HepG2 (cell line): ENCODE results near the gene ZDHHC18. TPM values are rescaled to one million over a fixed set of nuclear protein-coding genes. Genes with fewer than 3 reads are reported as not detected.

Experiments
- ATAC-seq: fragments of 200-7000 bp; cut with Tn5 transposase; 3 replicates; pipeline ENCODE4 v1.9.1; 2020; ENCODE audit warnings: mild to moderate bottlenecking, moderate library complexity
- BruUV-seq: library from RNA; stranded (reverse); fragments of 400-500 nt; replicated peaks from 2 replicates; lab custom pipeline; 2021; lab: Mats Ljungman, UMichigan
- CTCF ChIA-PET: fragments of 300-600 bp; formaldehyde crosslinking; extraction: SDS; loops from one replicate; lab custom pipeline; 2021; ENCODE audit warnings: low total read pairs, inconsistent platforms, low intra/inter-chr PET ratio; lab: Yijun Ruan, JAX
- POLR2A ChIA-PET: fragments of 350-600 bp; sonication (Branson Sonifier 250); formaldehyde crosslinking; loops from one replicate; lab custom pipeline; 2020; ENCODE audit warnings: antibody characterized with exemption, inconsistent platforms; lab: Yijun Ruan, JAX
- DNase-seq: peaks from one replicate; pipeline ENCODE4 v3.0.0-alpha.2; 2015; ENCODE audit warnings: low spot score
- FAIRE-seq: peaks from 3 replicates; lab custom pipeline; 2011; peaks lifted over from hg19 to GRCh38; lab: Jason Lieb, UNC
- H2AFZ ChIP-seq: one replicate; pipeline ENCODE4 v1.6.1; 2011; ENCODE audit warnings: low read length, inconsistent platforms
- H3K27ac ChIP-seq: fragments of 300-600 bp; 3 replicates; pipeline ENCODE4 v1.8.0; 2011; ENCODE audit warnings: mixed run types, mild to moderate bottlenecking, mixed read lengths, low read length, inconsistent platforms; ENCODE audit not compliant: insufficient read depth; ENCODE audit errors: extremely low read length
- H3K27me3 ChIP-seq, 2 experiments: fragments of 200-600 bp in 1 of 2; 2 replicates in 1 of 2; 3 replicates in 1 of 2; pipeline versions ENCODE4 v1.6.0 to v1.8.0; 2011; ENCODE audit warnings: low read length in 2 of 2, mild to moderate bottlenecking in 2 of 2, moderate library complexity in 2 of 2, inconsistent platforms in 1 of 2; ENCODE audit not compliant: insufficient read depth in 2 of 2, control insufficient read depth in 1 of 2
- H3K36me3 ChIP-seq, 2 experiments: fragments of 200-600 bp in 1 of 2; replicated peaks in 1 of 2; 2 replicates in 1 of 2; 3 replicates in 1 of 2; pipeline versions ENCODE4 v1.5.1 to v1.8.0; 2011; ENCODE audit warnings: low read length in 2 of 2, inconsistent platforms in 1 of 2; ENCODE audit not compliant: insufficient read depth in 2 of 2, control insufficient read depth in 1 of 2
- H3K4me1 ChIP-seq: 2 replicates; pipeline ENCODE4 v1.5.1; 2012; ENCODE audit warnings: low read length, inconsistent platforms; ENCODE audit not compliant: insufficient read depth
- H3K4me2 ChIP-seq: 2 replicates; pipeline ENCODE4 v1.6.0; 2011; ENCODE audit warnings: low read depth, low read length, inconsistent platforms
- H3K4me3 ChIP-seq, 3 experiments: fragments of 200-600 bp in 1 of 3; sonication (generic), shearing (Covaris generic) in 1 of 3; replicated peaks in 1 of 3; 2 replicates each; pipeline ENCODE4 v1.5.1; 2011 to 2016; ENCODE audit warnings: low read length in 3 of 3, inconsistent platforms in 2 of 3, low read depth in 2 of 3, mild to moderate bottlenecking in 2 of 3, control low read depth in 1 of 3, mixed read lengths in 1 of 3; ENCODE audit not compliant: insufficient read depth in 1 of 3
- H3K79me2 ChIP-seq: one replicate; pipeline ENCODE4 v1.6.1; 2011; ENCODE audit warnings: low read length, inconsistent platforms; ENCODE audit not compliant: insufficient read depth
- H3K9ac ChIP-seq: 2 replicates; pipeline ENCODE4 v1.6.0; 2011; ENCODE audit warnings: mild to moderate bottlenecking, low read depth, low read length, inconsistent platforms; ENCODE audit not compliant: insufficient read depth
- H3K9me3 ChIP-seq: 2 replicates; pipeline ENCODE4 v1.5.1; 2012; ENCODE audit warnings: mild to moderate bottlenecking, low read length
- H4K20me1 ChIP-seq: 2 replicates; pipeline ENCODE4 v1.6.0; 2011; ENCODE audit warnings: inconsistent platforms, mild to moderate bottlenecking, low read length, moderate library complexity; ENCODE audit not compliant: insufficient read depth
- KLF11 ChIP-seq: IDR thresholded peaks from 2 replicates; pipeline ENCODE4 v1.6.1; 2016; ENCODE audit warnings: missing compliant biosample characterization
- MAF1 ChIP-seq: sonication (generic); formaldehyde crosslinking; IDR thresholded peaks from 2 replicates; pipeline ENCODE4 v1.5.0; 2020; ENCODE audit warnings: missing genetic modification reagents, borderline replicate concordance
- MEIS1 ChIP-seq: sonication (generic); formaldehyde crosslinking; IDR thresholded peaks from 2 replicates; pipeline ENCODE4 v1.9.0; 2021; ENCODE audit warnings: mild to moderate bottlenecking, missing genetic modification reagents, moderate library complexity, borderline replicate concordance
- NFE2 ChIP-seq: sonication (generic); formaldehyde crosslinking; IDR thresholded peaks from 2 replicates; pipeline ENCODE4 v1.4.0; 2020; ENCODE audit warnings: missing genetic modification reagents
- NKX3-1 ChIP-seq: sonication (generic); formaldehyde crosslinking; IDR thresholded peaks from 2 replicates; pipeline ENCODE4 v1.5.0; 2020; ENCODE audit warnings: missing genetic modification reagents
- NRL ChIP-seq: sonication (generic); formaldehyde crosslinking; IDR thresholded peaks from 2 replicates; pipeline ENCODE4 v1.5.0; 2020; ENCODE audit warnings: missing genetic modification reagents, mild to moderate bottlenecking, moderate library complexity, borderline replicate concordance
- SMAD1 ChIP-seq: sonication (generic); formaldehyde crosslinking; IDR thresholded peaks from 2 replicates; pipeline ENCODE4 v1.4.0; 2020; ENCODE audit warnings: missing genetic modification reagents, low read depth, mild to moderate bottlenecking, borderline replicate concordance
- SMARCC2 ChIP-seq: fragments of 450-650 bp; IDR thresholded peaks from 2 replicates; pipeline ENCODE4 v1.6.1; 2017; ENCODE audit warnings: antibody characterized with exemption, mild to moderate bottlenecking
- SMC3 ChIP-seq: IDR thresholded peaks from 2 replicates; pipeline ENCODE4 v1.6.1; 2011; ENCODE audit warnings: low read length, improper control_type of control experiment
- SP140L ChIP-seq: sonication (generic); formaldehyde crosslinking; IDR thresholded peaks from 2 replicates; pipeline ENCODE4 v1.4.0; 2020; ENCODE audit warnings: missing genetic modification reagents, borderline replicate concordance
- ZBTB21 ChIP-seq: sonication (generic); formaldehyde crosslinking; IDR thresholded peaks from 2 replicates; pipeline ENCODE4 v1.4.0; 2020; ENCODE audit warnings: missing genetic modification reagents
- ZFP62 ChIP-seq: sonication (generic); formaldehyde crosslinking; IDR thresholded peaks from 2 replicates; pipeline ENCODE4 v1.4.0; 2020; ENCODE audit warnings: missing genetic modification reagents
- ZMYM3 ChIP-seq: sonication (generic); formaldehyde crosslinking; IDR thresholded peaks from 2 replicates; pipeline ENCODE4 v1.5.1; 2020; ENCODE audit warnings: mild to moderate bottlenecking, missing genetic modification reagents
- ZNF143 ChIP-seq: sonication (generic); formaldehyde crosslinking; IDR thresholded peaks from 2 replicates; pipeline ENCODE4 v1.4.0; 2020; ENCODE audit warnings: missing genetic modification reagents
- ZNF251 ChIP-seq: sonication (generic); formaldehyde crosslinking; IDR thresholded peaks from 2 replicates; pipeline ENCODE4 v1.9.0; 2021; ENCODE audit warnings: mild to moderate bottlenecking, missing genetic modification reagents
- ZSCAN30 ChIP-seq: sonication (generic); formaldehyde crosslinking; IDR thresholded peaks from 2 replicates; pipeline ENCODE4 v1.5.0; 2020; ENCODE audit warnings: mild to moderate bottlenecking, missing genetic modification reagents
- WGBS: methylation state at CpG from one replicate; pipeline ENCODE4 v1.1.6; 2017; ENCODE audit warnings: low lambda C conversion rate; 5-methylcytosine and 5-hydroxymethylcytosine counted together
- in situ Hi-C: cut with HindIII; loops from 2 replicates; pipeline ENCODE4 v1.10.0; 2017; ENCODE audit warnings: low pct_unique_long_range_greater_than_20kb; ENCODE audit not compliant: extremely low pct_ligation_motif_present
- intact Hi-C: fragments of 100-400 bp; cut with micrococcal nuclease; formaldehyde crosslinking; loops from one replicate; pipeline ENCODE4 v1.10.0; 2022; ENCODE audit not compliant: unreplicated experiment
- polyA plus RNA-seq, 8 experiments: library from polyadenylated mRNA; depleted of rRNA in 3 of 8; stranded (reverse) in 7 of 8; unstranded in 1 of 8; fragments of >200 nt; fragmentation: Illumina TruSeq in 4 of 8; extraction: Trizol in 4 of 8; gene quantifications; 2 replicates each; pipeline versions ENCODE4 v1.2.1 to v1.2.3, GENCODE V29; 2011 to 2016; ENCODE audit warnings: low read depth in 4 of 8, missing spikeins in 1 of 8, mixed read lengths in 1 of 8; ENCODE audit not compliant: insufficient read depth in 1 of 8
- total RNA-seq, 5 experiments: library from RNA; depleted of rRNA; stranded (reverse); fragments of >200 nt; fragmentation: Illumina TruSeq; extraction: Trizol; gene quantifications; 2 replicates each; pipeline ENCODE4 v1.2.3, GENCODE V29; 2016; ENCODE audit warnings: low read depth in 1 of 5
- TF ChIP-seq, protein P1 (sequence below): sonication (generic); formaldehyde crosslinking; IDR thresholded peaks from 2 replicates; pipeline ENCODE4 v1.5.1; 2020; ENCODE audit warnings: mild to moderate bottlenecking, missing genetic modification reagents, moderate library complexity
- TF ChIP-seq, protein P2 (sequence below): sonication (generic); formaldehyde crosslinking; IDR thresholded peaks from 2 replicates; pipeline ENCODE4 v1.5.0; 2020; ENCODE audit warnings: mild to moderate bottlenecking, missing genetic modification reagents, moderate library complexity

ZDHHC18 gene
- total and polyA plus RNA-seq, 2 of the 13 experiments (the other 11 are each of a cell fraction or from before 2014, with no cell fraction given): 13.2 to 35.3 TPM

DNA sequence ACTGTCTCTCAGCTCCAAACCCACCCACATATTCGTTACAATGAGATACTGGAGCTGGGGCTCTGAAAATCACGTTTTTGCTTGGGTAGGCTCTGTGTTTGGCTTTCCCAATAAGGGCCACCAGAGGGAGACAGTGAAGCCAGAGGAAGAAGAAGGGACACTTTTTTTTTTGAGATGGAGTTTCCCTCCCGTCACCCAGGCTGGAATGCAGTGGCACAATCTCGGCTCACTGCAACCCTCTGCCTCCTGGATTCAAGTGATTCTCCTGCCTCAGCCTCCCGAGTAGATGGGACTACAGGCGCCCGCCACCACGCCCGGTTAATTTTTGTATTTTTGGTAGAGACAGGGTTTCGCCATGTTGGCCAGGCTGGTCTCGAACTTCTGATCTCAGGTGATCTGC lies 16.4 kb upstream of the ZDHHC18 start (continued):
- TF ChIP-seq, protein P1, sequence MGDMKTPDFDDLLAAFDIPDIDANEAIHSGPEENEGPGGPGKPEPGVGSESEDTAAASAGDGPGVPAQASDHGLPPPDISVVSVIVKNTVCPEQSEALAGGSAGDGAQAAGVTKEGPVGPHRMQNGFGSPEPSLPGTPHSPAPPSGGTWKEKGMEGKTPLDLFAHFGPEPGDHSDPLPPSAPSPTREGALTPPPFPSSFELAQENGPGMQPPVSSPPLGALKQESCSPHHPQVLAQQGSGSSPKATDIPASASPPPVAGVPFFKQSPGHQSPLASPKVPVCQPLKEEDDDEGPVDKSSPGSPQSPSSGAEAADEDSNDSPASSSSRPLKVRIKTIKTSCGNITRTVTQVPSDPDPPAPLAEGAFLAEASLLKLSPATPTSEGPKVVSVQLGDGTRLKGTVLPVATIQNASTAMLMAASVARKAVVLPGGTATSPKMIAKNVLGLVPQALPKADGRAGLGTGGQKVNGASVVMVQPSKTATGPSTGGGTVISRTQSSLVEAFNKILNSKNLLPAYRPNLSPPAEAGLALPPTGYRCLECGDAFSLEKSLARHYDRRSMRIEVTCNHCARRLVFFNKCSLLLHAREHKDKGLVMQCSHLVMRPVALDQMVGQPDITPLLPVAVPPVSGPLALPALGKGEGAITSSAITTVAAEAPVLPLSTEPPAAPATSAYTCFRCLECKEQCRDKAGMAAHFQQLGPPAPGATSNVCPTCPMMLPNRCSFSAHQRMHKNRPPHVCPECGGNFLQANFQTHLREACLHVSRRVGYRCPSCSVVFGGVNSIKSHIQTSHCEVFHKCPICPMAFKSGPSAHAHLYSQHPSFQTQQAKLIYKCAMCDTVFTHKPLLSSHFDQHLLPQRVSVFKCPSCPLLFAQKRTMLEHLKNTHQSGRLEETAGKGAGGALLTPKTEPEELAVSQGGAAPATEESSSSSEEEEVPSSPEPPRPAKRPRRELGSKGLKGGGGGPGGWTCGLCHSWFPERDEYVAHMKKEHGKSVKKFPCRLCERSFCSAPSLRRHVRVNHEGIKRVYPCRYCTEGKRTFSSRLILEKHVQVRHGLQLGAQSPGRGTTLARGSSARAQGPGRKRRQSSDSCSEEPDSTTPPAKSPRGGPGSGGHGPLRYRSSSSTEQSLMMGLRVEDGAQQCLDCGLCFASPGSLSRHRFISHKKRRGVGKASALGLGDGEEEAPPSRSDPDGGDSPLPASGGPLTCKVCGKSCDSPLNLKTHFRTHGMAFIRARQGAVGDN (CRISPR knock-in tag): peak; percentile 27; the same call in 1 of the 2 replicates
- TF ChIP-seq SMC3: peak; percentile 80
- TF ChIP-seq, protein P2, sequence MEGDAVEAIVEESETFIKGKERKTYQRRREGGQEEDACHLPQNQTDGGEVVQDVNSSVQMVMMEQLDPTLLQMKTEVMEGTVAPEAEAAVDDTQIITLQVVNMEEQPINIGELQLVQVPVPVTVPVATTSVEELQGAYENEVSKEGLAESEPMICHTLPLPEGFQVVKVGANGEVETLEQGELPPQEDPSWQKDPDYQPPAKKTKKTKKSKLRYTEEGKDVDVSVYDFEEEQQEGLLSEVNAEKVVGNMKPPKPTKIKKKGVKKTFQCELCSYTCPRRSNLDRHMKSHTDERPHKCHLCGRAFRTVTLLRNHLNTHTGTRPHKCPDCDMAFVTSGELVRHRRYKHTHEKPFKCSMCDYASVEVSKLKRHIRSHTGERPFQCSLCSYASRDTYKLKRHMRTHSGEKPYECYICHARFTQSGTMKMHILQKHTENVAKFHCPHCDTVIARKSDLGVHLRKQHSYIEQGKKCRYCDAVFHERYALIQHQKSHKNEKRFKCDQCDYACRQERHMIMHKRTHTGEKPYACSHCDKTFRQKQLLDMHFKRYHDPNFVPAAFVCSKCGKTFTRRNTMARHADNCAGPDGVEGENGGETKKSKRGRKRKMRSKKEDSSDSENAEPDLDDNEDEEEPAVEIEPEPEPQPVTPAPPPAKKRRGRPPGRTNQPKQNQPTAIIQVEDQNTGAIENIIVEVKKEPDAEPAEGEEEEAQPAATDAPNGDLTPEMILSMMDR (CRISPR knock-in tag): peak; percentile 74

DNA sequence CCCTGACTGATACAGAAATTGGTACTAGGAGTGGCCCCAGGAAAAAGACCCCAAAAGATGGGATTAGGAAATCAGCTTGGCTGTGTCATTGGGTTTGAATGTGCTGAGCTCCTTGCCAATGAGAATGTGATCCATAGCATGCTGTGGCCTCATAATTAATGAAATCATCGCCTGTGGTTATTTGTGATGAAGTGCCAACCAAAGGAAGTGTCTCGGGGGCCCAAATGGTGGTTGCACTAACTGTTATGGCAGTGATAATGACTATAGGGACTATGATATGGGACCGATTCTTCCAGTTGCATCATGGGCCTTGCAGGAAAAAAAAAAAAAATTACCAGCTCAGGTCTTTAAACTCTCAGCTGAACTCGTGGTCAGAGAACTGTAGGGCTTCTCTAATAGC lies 15.4 kb upstream of the ZDHHC18 start:
- no peak for DNase-seq
- H4K20me1 ChIP-seq: no peaks in the 10 kb centered on the region
- in situ Hi-C loops (no loop called here), intact Hi-C loops (loop anchor here (5.0 kb wide), 1 partner anchor 66 kb away; no protein-coding TSS in a partner anchor)
- no peak for ATAC-seq
- H3K4me2 ChIP-seq: no peak overlapping the region
- no peaks in the 10 kb centered on the region for H3K9me3 ChIP-seq
- H2AFZ ChIP-seq: no peak overlapping the region
- FAIRE-seq: no peak
- no TSS peak for BruUV-seq
- ChIA-PET CTCF (interaction anchor here (1.6 kb wide), 1 partner anchor 67 kb away, joined by 14 read pairs; no protein-coding TSS in a partner anchor), POLR2A (interaction anchor here (0.9 to 1.5 kb wide), 3 partner anchors 12 to 90 kb away, joined by 3 read pairs; partner anchors contain the start of gene GPATCH3)
- H3K79me2 ChIP-seq: no peaks in the 10 kb centered on the region
- no peaks in the 10 kb centered on the region for H3K36me3 ChIP-seq
- 45% methylated on average over 4 of the region's 4 CpGs for WGBS
- H3K9ac ChIP-seq: no peak overlapping the region
- TF ChIP-seq SP140L (CRISPR knock-in tag): no peak
- no peak for TF ChIP-seq NFE2
- no peak for TF ChIP-seq NKX3-1 (CRISPR knock-in tag)
- TF ChIP-seq MEIS1 (CRISPR knock-in tag): no peak
- no peak for TF ChIP-seq ZFP62 (CRISPR knock-in tag)
- no peak for TF ChIP-seq ZBTB21 (CRISPR knock-in tag)
- TF ChIP-seq SMAD1 (CRISPR knock-in tag): no peak
- no peak for TF ChIP-seq SMARCC2
- no peak for TF ChIP-seq ZMYM3 (CRISPR knock-in tag)
- no peak for TF ChIP-seq KLF11 (CRISPR knock-in tag)
- TF ChIP-seq ZSCAN30 (CRISPR knock-in tag): no peak
- no peak for TF ChIP-seq NRL (CRISPR knock-in tag)
- TF ChIP-seq MAF1 (CRISPR knock-in tag): no peak
- TF ChIP-seq ZNF251 (CRISPR knock-in tag): no peak
- no peak for TF ChIP-seq ZNF143 (CRISPR knock-in tag)
- H3K27ac ChIP-seq: no peak overlapping the region
- no peaks in the 10 kb centered on the region for H3K27me3 ChIP-seq
- H3K4me1 ChIP-seq: peaks cover 24% of the 10 kb centered on the region
- no peak overlapping the region for H3K4me3 ChIP-seq
